H9 (cell line): Measurements from ENCODE around the gene PTGFR. TPM values are rescaled to one million over a fixed set of nuclear protein-coding genes. Genes with fewer than 3 reads are reported as not detected.

Experiments
- DNase-seq: peaks from one replicate; pipeline ENCODE4 v3.0.0-alpha.2; 2017
- H2AFZ ChIP-seq: one replicate; pipeline ENCODE4 v1.6.1; 2013; ENCODE audit warnings: mild to moderate bottlenecking, low read length, control low read depth, moderate library complexity
- H2AK5ac ChIP-seq: 2 replicates; pipeline ENCODE4 v1.6.1; 2013; ENCODE audit warnings: low read length, control low read depth, mixed read lengths; ENCODE audit not compliant: insufficient read length
- H2BK120ac ChIP-seq: one replicate; pipeline ENCODE4 v1.6.1; 2013; ENCODE audit warnings: low read depth, mild to moderate bottlenecking, low read length, control low read depth, inconsistent platforms; ENCODE audit not compliant: poor library complexity, severe bottlenecking
- H2BK12ac ChIP-seq: 2 replicates; pipeline ENCODE4 v1.6.1; 2013; ENCODE audit warnings: low read length, control low read depth, mixed read lengths, low read depth; ENCODE audit not compliant: insufficient read length
- H2BK15ac ChIP-seq: 2 replicates; pipeline ENCODE4 v1.6.1; 2013; ENCODE audit warnings: low read depth, low read length, control low read depth
- H2BK20ac ChIP-seq: one replicate; pipeline ENCODE4 v1.6.1; 2013; ENCODE audit warnings: low read depth, mild to moderate bottlenecking, low read length, control low read depth, inconsistent platforms; ENCODE audit not compliant: poor library complexity, severe bottlenecking
- H2BK5ac ChIP-seq: 2 replicates; pipeline ENCODE4 v1.6.1; 2013; ENCODE audit warnings: low read length, control low read depth, mixed read lengths; ENCODE audit not compliant: insufficient read length
- H3K14ac ChIP-seq: 2 replicates; pipeline ENCODE4 v1.6.1; 2013; ENCODE audit warnings: low read length, control low read depth; ENCODE audit not compliant: insufficient read depth
- H3K18ac ChIP-seq: 2 replicates; pipeline ENCODE4 v1.6.1; 2013; ENCODE audit warnings: low read depth, mild to moderate bottlenecking, mixed read lengths, low read length, control low read depth; ENCODE audit not compliant: insufficient read length
- H3K23ac ChIP-seq: 2 replicates; pipeline ENCODE4 v1.6.1; 2013; ENCODE audit warnings: low read length, control low read depth, mixed read lengths, low read depth; ENCODE audit not compliant: insufficient read length
- H3K23me2 ChIP-seq: 2 replicates; pipeline ENCODE4 v1.6.1; 2013; ENCODE audit warnings: low read depth, mild to moderate bottlenecking, mixed read lengths, low read length, control low read depth; ENCODE audit not compliant: insufficient read length, poor library complexity, severe bottlenecking
- H3K27ac ChIP-seq: 2 replicates; pipeline ENCODE4 v1.5.1; 2013; ENCODE audit warnings: low read length, control low read depth, mixed read lengths, low read depth; ENCODE audit not compliant: insufficient read length
- H3K27me3 ChIP-seq: 2 replicates; pipeline ENCODE4 v1.6.1; 2013; ENCODE audit warnings: low read length, control low read depth, inconsistent platforms; ENCODE audit not compliant: insufficient read depth
- H3K4ac ChIP-seq: 2 replicates; pipeline ENCODE4 v1.6.1; 2013; ENCODE audit warnings: low read depth, mild to moderate bottlenecking, control low read depth, inconsistent platforms, low read length, moderate library complexity
- H3K4me1 ChIP-seq: 2 replicates; pipeline ENCODE4 v1.6.1; 2013; ENCODE audit warnings: low read length, control low read depth, inconsistent platforms; ENCODE audit not compliant: insufficient read depth
- H3K4me2 ChIP-seq: 2 replicates; pipeline ENCODE4 v1.6.1; 2013; ENCODE audit warnings: low read length, control low read depth, mixed read lengths; ENCODE audit not compliant: insufficient read length, insufficient read depth
- H3K56ac ChIP-seq: 2 replicates; pipeline ENCODE4 v1.6.1; 2013; ENCODE audit warnings: low read depth, mild to moderate bottlenecking, mixed read lengths, low read length, control low read depth; ENCODE audit not compliant: insufficient read length
- H3K79me1 ChIP-seq: 2 replicates; pipeline ENCODE4 v1.6.1; 2013; ENCODE audit warnings: low read depth, mild to moderate bottlenecking, moderate library complexity, low read length, control low read depth, inconsistent platforms; ENCODE audit not compliant: insufficient read depth, poor library complexity, severe bottlenecking
- H3K79me2 ChIP-seq: 2 replicates; pipeline ENCODE4 v1.6.1; 2013; ENCODE audit warnings: low read length, control low read depth, inconsistent platforms; ENCODE audit not compliant: insufficient read depth
- H3K9ac ChIP-seq: 2 replicates; pipeline ENCODE4 v1.6.1; 2013; ENCODE audit warnings: low read length, control low read depth, mixed read lengths; ENCODE audit not compliant: insufficient read length; ENCODE audit errors: extremely low read depth
- H3K9me3 ChIP-seq: one replicate; pipeline ENCODE4 v1.6.1; 2013; ENCODE audit warnings: low read depth, low read length, inconsistent platforms; ENCODE audit not compliant: control insufficient read depth
- H3T11ph ChIP-seq: one replicate; pipeline ENCODE4 v1.6.1; 2013; ENCODE audit warnings: mild to moderate bottlenecking, low read length, control low read depth, inconsistent platforms
- H4K20me1 ChIP-seq: one replicate; pipeline ENCODE4 v1.6.1; 2013; ENCODE audit not compliant: control insufficient read depth, insufficient read length, insufficient read depth
- H4K5ac ChIP-seq: 2 replicates; pipeline ENCODE4 v1.6.1; 2013; ENCODE audit warnings: low read depth, mild to moderate bottlenecking, mixed read lengths, low read length, control low read depth; ENCODE audit not compliant: insufficient read length
- H4K8ac ChIP-seq: replicated peaks from 2 replicates; pipeline ENCODE4 v1.6.1; 2013; ENCODE audit warnings: low read length, control low read depth, mixed read lengths, low read depth; ENCODE audit not compliant: insufficient read length
- H4K91ac ChIP-seq: 2 replicates; pipeline ENCODE4 v1.6.1; 2013; ENCODE audit warnings: low read depth, mild to moderate bottlenecking, moderate library complexity, mixed read lengths, low read length, control low read depth; ENCODE audit not compliant: insufficient read length
- H3K27ac Mint-ChIP-seq, 3 experiments: 2 replicates in 2 of 3; 3 replicates in 1 of 3; pipeline ENCODE4 v1.8.0; 2020 to 2021; ENCODE audit warnings: mixed read lengths in 3 of 3, mild to moderate bottlenecking in 1 of 3, moderate library complexity in 1 of 3
- H3K27me3 Mint-ChIP-seq: 2 replicates; pipeline ENCODE4 v1.8.0; 2021; ENCODE audit warnings: low read depth, mild to moderate bottlenecking, moderate library complexity, mixed read lengths
- H3K36me3 Mint-ChIP-seq, 3 experiments: 2 replicates in 2 of 3; 3 replicates in 1 of 3; pipeline ENCODE4 v1.8.0; 2020 to 2021; ENCODE audit warnings: low read depth in 3 of 3, mixed read lengths in 3 of 3; ENCODE audit not compliant: insufficient read depth in 1 of 3
- H3K4me1 Mint-ChIP-seq, 2 experiments: 2 replicates each; pipeline ENCODE4 v1.8.0; 2020; ENCODE audit warnings: mixed read lengths in 2 of 2
- H3K4me3 Mint-ChIP-seq, 2 experiments: 2 replicates in 1 of 2; 3 replicates in 1 of 2; pipeline ENCODE4 v1.8.0; 2020 to 2021; ENCODE audit warnings: mild to moderate bottlenecking in 2 of 2, mixed read lengths in 2 of 2, moderate library complexity in 1 of 2
- H3K9me3 Mint-ChIP-seq, 2 experiments: 2 replicates in 1 of 2; 3 replicates in 1 of 2; pipeline ENCODE4 v1.8.0; 2020; ENCODE audit warnings: mild to moderate bottlenecking in 2 of 2, mixed read lengths in 2 of 2, moderate library complexity in 1 of 2
- WGBS: extraction: QIAGEN DNeasy Blood & Tissue Kit; methylation state at CpG from one replicate; pipeline ENCODE4 v1.1.7; 2013; ENCODE audit warnings: missing lambda C conversion rate, low lambda C conversion rate, mixed read lengths; ENCODE audit not compliant: insufficient read length; ENCODE audit errors: extremely low coverage; 5-methylcytosine and 5-hydroxymethylcytosine counted together
- long read RNA-seq: library from polyadenylated mRNA; unstranded; transcript quantifications from one replicate; pipeline ENCODE4 v2.0.0, GENCODE V29; 2020
- total RNA-seq: library from RNA; stranded (reverse); gene quantifications from 2 replicates; pipeline ENCODE4 v1.2.1, GENCODE V29; 2021
- TF ChIP-seq, protein P1 (sequence below): fragments of 200-600 bp; sonication (generic); conservative IDR thresholded peaks from 3 replicates; pipeline ENCODE4 v1.8.0; 2021; ENCODE audit warnings: antibody characterized with exemption, mild to moderate bottlenecking

Gene PTGFR, protein sequence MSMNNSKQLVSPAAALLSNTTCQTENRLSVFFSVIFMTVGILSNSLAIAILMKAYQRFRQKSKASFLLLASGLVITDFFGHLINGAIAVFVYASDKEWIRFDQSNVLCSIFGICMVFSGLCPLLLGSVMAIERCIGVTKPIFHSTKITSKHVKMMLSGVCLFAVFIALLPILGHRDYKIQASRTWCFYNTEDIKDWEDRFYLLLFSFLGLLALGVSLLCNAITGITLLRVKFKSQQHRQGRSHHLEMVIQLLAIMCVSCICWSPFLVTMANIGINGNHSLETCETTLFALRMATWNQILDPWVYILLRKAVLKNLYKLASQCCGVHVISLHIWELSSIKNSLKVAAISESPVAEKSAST
- total RNA-seq = not detected in 2 replicates
- long read RNA-seq = 0 reads

DNA sequence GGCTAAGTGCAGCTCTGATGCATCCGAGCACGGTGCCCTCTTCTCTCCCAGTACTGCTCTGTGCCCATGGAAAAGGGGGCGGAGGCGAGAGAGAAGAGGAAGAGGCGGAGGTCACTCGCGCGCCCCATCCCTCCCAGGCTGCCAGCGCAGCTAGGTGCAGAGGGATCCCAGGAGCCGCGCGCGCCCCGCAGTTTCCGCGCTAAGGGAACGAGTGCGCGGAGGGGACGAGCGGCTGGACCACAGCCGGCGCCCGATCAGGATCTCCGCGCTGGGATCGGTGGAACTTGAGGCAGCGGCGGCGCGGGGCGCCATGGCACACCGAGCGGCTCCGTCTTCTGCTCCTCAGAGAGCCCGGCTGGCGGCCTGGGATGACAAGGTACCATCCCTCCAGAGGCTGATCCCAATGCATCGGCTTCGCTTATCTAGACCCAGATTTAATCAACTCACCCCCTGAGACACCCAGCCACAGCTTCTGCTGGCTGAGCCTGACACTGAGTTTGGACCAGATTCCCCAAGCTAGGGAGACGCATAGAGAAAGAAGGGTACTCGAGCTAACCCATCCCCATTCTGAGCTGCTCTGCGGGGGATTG, at the start of gene PTGFR:
TSS of gene PTGFR (plus strand) at position 114 of the 590 bp plus-strand sequence. CDS start 1,770 bp downstream, outside the sequence.
- H3K9ac ChIP-seq = no peak within 1 kb of the TSS
- peak within 1 kb of the TSS; percentile 70 to 92 for H3K4me3 Mint-ChIP-seq
- no peaks in the 10 kb centered on the region; a peak in 1 of 7 replicates for H3K36me3 Mint-ChIP-seq

More for the DNA sequence above, at the start of gene PTGFR:
- H4K91ac ChIP-seq = no peak within 1 kb of the TSS
- peaks cover 10 to 16% of the 10 kb centered on the region in 2 experiments for H3K4me1 Mint-ChIP-seq
- peak; percentile 58 for DNase-seq
- H3K56ac ChIP-seq = no peak within 1 kb of the TSS
- peaks cover 0 to 5% of the 10 kb centered on the region in 2 experiments; a peak in 2 of 5 replicates for H3K9me3 Mint-ChIP-seq
- no peak within 1 kb of the TSS for H4K8ac ChIP-seq
- H2BK5ac ChIP-seq = no peak within 1 kb of the TSS
- no peaks in the 10 kb centered on the region for H3K79me2 ChIP-seq
- H3K23me2 ChIP-seq = peaks cover 13% of the 10 kb centered on the region
- no peak within 1 kb of the TSS for H3T11ph ChIP-seq
- no peak within 1 kb of the TSS for H2BK120ac ChIP-seq
- no peak within 1 kb of the TSS for H3K4ac ChIP-seq
- H2BK15ac ChIP-seq = no peak within 1 kb of the TSS
- H2AK5ac ChIP-seq = no peak within 1 kb of the TSS
- H3K18ac ChIP-seq = no peak within 1 kb of the TSS
- H2BK20ac ChIP-seq = no peak within 1 kb of the TSS
- no CpG with 5 or more reads among the region's 42 CpGs for WGBS
- no peak within 1 kb of the TSS for H2BK12ac ChIP-seq
- H2AFZ ChIP-seq = no peak within 1 kb of the TSS
- no peaks in the 10 kb centered on the region for H4K20me1 ChIP-seq
- H3K4me1 ChIP-seq = no peaks in the 10 kb centered on the region; the same call in 1 of the 2 replicates
- H4K5ac ChIP-seq = no peak within 1 kb of the TSS
- peaks cover 20% of the 10 kb centered on the region; the same call in 1 of the 2 replicates for H3K27me3 ChIP-seq
- H3K27me3 Mint-ChIP-seq = peaks cover 88% of the 10 kb centered on the region
- TF ChIP-seq, protein P1, sequence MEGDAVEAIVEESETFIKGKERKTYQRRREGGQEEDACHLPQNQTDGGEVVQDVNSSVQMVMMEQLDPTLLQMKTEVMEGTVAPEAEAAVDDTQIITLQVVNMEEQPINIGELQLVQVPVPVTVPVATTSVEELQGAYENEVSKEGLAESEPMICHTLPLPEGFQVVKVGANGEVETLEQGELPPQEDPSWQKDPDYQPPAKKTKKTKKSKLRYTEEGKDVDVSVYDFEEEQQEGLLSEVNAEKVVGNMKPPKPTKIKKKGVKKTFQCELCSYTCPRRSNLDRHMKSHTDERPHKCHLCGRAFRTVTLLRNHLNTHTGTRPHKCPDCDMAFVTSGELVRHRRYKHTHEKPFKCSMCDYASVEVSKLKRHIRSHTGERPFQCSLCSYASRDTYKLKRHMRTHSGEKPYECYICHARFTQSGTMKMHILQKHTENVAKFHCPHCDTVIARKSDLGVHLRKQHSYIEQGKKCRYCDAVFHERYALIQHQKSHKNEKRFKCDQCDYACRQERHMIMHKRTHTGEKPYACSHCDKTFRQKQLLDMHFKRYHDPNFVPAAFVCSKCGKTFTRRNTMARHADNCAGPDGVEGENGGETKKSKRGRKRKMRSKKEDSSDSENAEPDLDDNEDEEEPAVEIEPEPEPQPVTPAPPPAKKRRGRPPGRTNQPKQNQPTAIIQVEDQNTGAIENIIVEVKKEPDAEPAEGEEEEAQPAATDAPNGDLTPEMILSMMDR = no peak
- H3K14ac ChIP-seq = no peak within 1 kb of the TSS
- H3K9me3 ChIP-seq = no peaks in the 10 kb centered on the region
- peak within 1 kb of the TSS; percentile 86 for H3K4me2 ChIP-seq
- no peak within 1 kb of the TSS for H3K23ac ChIP-seq
- H3K79me1 ChIP-seq = no peaks in the 10 kb centered on the region
- no peak within 1 kb of the TSS for H3K27ac ChIP-seq
- H3K27ac Mint-ChIP-seq = peak within 1 kb of the TSS in 1 of 3 experiments; percentile 80; a peak in 1 of 7 replicates
